GM19438 (cell line): Measurements from ENCODE around the gene LRRC3.
"Not testable (repeated sequence)": the region's sequence is repeated elsewhere in the genome, so short reads cannot be mapped to it uniquely, and the experiment has no call there.

Source experiments
- ATAC-seq: cut with Tn5 transposase; IDR thresholded peaks from one replicate; pipeline ENCODE4 v1.9.1; 2021; ENCODE audit warnings: low read depth; ENCODE audit not compliant: unreplicated experiment

LRRC3 gene

DNA sequence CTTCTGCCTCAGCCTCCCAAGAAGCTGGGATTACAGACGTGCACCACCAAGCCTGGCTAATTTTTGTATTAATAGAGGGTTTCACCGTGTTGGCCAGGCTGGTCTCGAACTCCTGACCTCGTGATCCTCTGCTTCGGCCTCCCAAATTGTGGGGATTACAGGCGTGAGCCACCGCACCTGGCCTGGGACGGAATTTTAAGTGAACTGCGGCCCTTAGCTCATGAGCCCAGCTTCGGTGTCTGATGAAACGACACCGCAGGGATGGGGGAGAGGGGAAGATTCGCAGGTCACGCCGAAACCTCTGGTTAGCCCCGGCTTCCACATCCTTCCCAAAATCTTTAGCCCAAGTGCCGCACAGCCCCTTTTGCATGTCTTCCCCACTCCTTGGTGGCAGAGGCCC is 39.1 kb downstream of the LRRC3 start:
- no peak for ATAC-seq

GRCh38 chr21:44494956-44495355 is 39.6 kb downstream of the LRRC3 start:
- ATAC-seq, result no peak

DNA sequence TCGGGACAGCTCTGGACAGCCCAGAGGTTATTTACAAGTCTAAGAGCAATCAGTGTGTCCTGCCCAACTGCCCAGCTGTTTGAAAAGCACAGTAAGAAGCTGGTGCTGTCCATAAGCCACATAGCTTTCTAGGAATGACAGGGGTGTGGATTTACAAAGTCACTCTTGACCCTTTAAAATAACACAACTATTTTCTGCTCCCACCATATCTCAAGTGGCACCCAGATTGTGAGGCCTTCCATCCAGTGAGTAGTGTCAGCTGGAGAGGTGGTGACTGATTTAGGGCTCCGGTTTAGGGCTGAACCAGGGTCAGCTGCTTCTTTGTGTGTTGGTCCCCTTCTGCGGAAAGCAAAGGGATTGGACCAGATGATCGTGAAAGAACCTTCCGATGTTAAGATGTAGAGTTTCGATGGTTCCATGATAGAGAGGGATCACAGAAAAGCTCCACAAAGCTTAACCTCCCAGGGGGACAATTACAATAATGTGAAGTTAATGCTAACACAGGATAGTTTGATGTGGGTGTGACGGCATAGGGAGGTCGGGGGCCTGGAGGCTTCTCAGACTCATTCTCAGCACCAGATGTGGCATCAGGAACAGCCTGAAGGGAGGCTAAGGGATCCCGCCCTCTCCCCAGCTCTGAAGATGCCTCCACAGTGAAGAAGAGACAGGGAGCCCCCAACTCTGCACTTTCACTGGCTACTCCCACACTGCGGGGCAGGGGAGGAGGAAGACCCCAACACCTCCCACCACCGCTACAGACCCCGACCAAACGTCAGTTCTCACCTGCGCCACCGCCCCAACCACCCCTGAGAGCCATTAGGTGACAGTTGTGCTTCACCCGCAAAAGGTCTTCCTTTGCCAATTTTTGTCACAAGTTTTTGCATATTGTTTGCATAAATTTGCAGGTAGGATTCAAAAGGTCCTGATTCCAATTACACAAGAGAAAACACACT is 40.6 kb downstream of the LRRC3 start:
- ATAC-seq, result no peak

GRCh38 chr21:44496564-44497550 is 41.5 kb downstream of the LRRC3 start:
- no peak for ATAC-seq

DNA sequence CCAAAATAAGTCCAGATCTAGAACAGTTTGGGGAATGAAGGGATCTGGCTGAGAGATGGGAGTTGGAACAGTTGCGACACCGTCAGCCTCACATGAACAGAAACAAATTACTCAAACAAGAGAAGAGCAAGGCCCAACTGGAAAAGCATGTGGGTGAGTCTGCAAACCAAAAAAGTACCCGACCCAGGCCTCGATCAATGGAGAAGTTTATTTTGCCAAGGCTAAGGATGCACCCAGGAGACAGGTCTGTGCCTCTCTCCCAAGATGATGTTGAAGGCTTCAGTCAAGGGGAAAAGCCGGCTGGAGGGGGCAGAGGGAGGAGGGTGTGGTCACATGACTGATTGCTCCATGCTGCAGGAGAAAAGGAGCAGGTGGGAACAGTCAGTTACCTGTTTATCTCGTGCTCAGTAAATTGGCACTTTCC is 42.4 kb downstream of the LRRC3 start:
- no peak for ATAC-seq

DNA sequence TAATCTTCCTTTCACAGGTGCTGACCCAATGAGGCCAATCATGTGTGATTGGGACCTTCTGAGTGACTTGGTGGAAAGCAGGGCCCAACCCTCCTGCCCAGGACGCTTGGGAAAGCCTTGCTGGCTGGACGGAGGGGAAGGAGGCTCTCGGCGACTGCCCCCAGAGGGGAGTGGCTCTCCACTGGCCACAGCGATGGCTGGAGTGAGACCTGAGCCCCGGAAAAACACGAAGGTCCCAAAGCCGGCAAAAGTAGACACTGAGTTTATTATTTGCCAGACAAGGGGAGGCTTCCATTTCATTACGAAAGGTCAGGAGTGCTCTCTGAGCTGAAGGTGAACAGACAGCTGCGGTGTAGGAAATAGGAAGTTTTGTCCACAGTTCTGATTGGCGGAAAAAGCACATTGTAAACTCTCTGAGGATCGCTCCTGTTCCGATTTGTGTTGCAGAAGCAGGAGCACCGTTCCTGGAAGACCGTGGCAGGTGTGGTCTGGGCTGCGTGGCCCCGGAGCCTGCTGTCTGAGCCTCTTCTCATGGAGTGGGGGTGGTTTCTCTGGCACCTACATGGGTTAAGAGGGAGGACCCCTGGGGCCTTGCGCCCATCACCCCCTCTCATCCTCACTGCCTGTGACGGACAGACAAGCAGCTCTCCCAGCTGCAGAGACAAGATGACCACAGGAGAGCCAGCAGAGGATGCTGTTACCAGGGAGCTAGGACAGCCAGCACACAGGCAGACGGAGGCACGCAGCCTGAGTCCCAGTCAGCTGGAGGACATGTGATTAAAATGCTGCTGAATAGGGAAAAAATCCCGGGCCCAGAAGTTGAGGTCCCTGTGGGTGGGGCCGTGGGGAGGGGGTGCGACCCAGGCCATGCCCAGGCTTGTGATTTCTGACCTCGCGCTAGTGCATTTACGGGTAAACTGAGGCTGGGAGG is 43.2 kb downstream of the LRRC3 start:
- ATAC-seq, result no peak

DNA sequence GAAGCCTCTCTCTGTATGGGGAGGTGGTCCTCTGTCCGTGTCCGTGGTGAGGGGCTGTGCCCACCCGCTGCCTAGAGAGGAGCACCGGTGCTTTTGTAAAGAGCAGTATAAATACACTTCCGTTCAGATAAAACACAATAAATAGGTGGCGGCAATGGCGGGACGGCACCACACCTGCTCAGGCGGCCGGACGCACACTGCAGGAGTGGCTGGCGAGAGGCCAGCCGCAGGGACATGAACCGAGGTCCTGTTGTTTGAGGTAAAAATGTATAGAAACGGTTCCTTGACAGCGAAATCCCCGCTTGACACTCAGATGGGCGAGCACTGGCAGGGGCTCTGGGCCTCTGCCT is 43.9 kb downstream of the LRRC3 start:
- ATAC-seq, result no peak

- ATAC-seq, result no peak
Measured at GRCh38 chr21:44499631-44500030, 44.3 kb downstream of the LRRC3 start.

GRCh38 chr21:44500111-44500510 is 44.8 kb downstream of the LRRC3 start:
- no peak for ATAC-seq

DNA sequence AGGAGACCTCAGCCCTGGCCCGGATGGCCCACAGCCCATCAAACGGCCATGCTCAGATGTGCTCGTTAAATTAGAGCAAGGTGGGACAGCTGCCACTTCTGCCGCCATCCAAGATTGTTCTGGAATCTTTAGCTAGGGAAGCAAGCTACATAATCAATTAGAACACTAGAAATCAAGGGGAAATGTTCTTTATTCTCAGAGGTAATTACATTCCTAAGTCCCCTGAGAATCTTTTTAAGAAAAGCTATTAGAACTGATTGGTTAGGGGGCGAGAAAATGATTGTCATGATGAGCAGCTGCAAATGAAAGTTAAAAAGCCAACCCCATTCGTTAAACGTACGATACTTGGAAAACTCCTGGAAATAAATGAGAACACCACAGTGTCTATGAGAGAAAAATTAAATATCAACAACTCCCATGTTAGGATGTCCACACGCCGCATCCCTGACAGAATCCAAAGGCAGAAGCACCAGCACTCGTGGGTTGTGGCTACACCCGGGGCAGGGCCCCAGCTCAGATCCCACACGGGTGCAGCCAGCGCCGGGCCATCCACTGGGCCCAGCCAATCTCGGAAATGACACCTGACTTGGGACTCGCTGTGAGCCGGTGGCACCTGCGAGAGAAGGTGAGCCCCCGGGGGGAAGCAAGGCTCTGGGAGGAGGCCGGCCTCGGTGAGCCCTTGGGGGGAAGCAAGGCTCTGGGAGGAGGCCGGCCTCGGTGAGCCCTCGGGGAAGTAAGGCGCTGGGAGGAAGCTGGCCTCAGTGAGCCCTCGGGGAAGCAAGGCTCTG is 47.1 kb downstream of the LRRC3 start:
- ATAC-seq, result no peak

DNA sequence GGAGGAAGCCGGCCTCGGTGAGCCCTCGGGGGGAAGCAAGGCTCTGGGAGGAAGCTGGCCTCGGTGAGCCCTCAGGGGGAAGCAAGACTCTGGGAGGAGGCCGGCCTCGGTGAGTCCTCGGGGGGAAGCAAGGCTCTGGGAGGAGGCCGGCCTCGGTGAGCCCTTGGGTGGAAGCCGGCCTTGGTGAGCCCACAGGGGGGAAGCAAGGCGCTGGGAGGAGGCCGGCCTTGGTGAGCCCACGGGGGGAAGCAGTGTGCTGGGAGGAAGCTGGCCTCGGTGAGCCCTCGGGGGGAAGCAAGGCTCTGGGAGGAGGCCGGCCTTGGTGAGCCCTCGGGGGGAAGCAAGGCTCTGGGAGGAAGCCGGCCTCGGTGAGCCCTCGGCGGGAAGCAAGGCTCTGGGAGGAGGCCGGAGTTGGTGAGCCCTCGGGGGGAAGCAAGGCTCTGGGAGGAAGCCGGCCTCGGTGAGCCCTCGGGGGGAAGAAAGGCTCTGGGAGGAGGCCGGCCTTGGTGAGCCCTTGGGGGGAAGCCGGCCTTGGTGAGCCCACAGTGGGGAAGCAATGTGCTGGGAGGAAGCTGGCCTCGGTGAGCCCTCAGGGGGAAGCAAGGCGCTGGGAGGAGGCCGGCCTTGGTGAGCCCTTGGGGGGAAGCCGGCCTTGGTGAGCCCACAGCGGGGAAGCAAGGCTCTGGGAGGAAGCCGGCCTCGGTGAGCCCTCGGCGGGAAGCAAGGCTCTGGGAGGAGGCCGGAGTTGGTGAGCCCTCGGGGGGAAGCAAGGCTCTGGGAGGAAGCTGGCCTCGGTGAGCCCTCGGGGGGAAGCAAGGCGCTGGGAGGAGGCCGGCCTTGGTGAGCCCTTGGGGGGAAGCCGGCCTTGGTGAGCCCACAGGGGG is 47.9 kb downstream of the LRRC3 start:
- ATAC-seq, result not testable (repeated sequence)

DNA sequence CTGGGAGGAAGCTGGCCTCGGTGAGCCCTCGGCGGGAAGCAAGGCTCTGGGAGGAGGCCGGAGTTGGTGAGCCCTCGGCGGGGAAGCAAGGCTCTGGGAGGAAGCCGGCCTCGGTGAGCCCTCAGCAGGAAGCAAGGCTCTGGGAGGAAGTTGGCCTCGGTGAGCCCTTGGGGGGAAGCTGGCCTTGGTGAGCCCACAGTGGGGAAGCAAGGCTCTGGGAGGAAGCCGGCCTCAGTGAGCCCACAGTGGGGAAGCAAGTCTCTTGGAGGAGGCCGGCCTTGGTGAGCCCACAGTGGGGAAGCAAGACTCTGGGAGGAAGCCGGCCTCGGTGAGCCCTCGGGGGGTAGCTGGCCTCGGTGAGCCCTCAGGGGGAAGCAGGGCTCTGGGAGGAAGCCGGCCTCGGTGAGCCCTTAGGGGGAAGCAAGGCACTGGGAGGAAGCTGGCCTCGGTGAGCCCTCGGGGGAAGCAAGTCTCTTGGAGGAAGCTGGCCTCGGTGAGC is 48.6 kb downstream of the LRRC3 start:
- ATAC-seq, result no peak

DNA sequence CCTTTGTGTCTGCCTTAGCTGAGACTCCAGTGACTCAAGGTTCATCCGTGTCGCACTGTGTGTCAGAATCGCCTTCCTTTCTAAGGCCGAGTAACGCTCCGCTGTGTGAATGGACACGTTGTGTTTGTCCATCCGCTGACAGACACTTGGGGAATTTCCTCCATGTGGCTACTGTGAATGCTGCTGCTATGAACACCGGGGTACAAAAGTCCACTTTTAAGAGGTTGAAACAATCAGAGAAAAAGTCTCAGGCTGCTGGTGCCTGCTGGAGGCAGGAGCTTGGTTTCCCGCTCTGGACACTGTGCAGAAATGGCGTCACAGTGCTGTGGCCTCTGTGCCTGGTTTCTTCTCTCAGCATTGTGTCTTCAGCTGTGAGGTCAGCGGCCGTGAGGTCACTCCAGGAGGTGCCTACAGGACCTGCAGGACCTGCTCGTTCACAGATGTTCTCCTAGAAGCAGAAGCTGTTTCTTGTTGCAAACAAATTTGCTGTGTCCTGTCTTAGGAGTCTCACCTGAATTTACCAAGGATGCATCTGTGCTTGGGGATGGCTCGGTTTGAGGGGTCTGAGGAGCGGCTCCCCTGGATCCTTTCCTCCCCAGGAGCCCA is 50.5 kb downstream of the LRRC3 start:
- ATAC-seq, result no peak

DNA sequence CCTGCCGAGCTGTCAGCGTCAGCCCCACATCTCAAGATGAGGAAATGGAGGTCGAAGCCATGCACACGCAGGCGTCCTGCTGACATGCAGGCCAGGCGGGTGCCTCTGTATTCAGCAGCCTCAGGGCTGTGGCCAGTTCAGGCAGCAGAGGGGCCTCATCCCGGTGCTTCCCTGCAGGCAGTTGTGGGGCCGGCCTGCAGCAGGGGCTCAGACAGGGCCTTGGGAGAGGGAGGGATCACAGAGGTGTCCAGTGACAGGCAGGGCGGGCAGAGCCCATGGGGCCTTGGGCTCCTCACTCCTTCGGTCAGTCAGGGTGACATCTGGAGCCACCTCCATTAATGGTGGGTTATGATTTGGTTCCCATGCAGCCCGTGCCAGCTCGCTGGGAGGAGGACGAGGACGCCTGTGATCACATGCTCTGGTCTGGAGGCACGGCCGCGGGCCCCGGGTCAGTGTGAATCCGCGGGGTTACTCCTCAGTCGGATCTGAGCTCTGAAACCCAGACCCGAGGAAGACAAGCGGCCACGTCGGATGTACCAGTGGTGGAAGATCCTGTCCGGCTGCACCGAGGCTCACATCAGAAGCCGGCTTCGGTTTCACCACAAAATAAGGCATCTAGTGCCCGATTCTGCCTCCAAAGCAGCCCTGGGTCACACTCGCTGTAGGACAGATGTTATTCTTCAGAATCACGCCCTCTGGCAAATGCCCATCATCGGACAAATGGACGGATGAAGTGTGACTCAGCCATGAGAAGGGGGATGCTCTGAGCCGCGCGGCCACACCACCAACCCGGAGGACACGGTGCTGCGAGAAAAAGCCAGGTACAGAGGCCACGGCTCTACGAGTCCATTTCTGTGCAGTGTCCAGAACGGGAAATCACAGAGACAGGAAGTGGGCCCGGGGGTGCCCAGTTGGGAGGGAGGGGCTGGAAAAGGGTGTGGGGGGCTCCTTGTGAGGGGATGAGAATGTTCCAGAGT is 51.3 kb downstream of the LRRC3 start:
- no peak for ATAC-seq

DNA sequence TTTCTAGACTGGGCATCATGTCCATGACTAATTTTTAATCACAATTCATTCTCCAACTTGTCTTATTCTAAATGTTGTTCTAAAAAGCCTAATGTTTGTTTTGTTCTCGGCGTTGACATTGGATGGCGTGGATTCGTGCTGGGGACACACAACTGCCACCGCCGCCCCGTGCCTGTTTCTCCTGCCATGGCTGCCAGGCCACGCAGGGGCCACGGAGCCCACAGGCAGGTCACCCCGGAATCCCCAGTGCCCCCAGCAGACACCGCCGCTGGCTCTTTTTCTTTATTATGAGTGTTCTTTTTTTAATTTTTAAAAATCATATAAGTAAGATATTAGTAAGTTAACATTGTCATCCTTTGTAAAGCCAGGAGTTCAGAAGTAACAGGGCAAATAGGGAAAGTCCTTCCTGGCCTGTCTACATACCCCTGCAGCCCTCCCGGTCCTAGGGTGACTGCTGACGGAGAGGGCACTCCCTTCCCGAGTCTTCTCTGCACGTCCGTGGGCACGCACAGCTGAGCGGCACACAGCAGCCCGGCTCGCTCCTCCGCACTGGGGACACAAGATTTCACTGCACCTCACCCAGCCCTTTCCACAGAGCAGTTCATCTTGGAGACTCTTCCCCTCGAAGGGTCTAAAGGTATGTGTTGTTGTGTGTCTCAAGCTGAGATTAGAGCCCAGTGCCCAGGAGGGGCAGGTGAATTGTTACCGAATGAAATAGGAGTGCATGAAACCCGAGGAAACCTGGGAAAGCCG is 52.5 kb downstream of the LRRC3 start:
- ATAC-seq, result no peak

- ATAC-seq, result no peak
Measured at GRCh38 chr21:44508426-44508710, 53.1 kb downstream of the LRRC3 start.
